Body of pancreas (tissue), 4 donors: ENCODE results near the gene RBM47. TPM values are rescaled to one million over a fixed set of nuclear protein-coding genes. Genes with fewer than 3 reads are reported as not detected.

Experiments used
- ATAC-seq: fragments of 150-250 bp; one replicate; pipeline ENCODE4 v1.9.1; 2016
- DNase-seq, 4 donors: peaks; one replicate each; pipeline ENCODE4 v3.0.0-alpha.2; 2019
- H3K27ac ChIP-seq, 4 donors: fragments of 200-600 bp; sonication (generic); 1 replicate in 3 of 4; 2 replicates in 1 of 4; pipeline versions ENCODE4 v1.5.1 to v1.6.1; 2016 to 2019; ENCODE audit warnings: mild to moderate bottlenecking in 1 of 4, mixed read lengths in 1 of 4, moderate library complexity in 1 of 4
- H3K27me3 ChIP-seq, 2 donors: fragments of 200-600 bp; sonication (generic); one replicate each; pipeline ENCODE4 v1.6.0; 2016; ENCODE audit warnings: mild to moderate bottlenecking in 1 of 2
- H3K36me3 ChIP-seq, 2 donors: fragments of 200-600 bp; sonication (generic); replicated peaks in 1 of 2; 2 replicates each; pipeline ENCODE4 v1.5.1; 2016; ENCODE audit warnings: low read depth in 2 of 2; ENCODE audit not compliant: insufficient read depth in 1 of 2
- H3K4me1 ChIP-seq: fragments of 200-600 bp; sonication (generic); one replicate; pipeline ENCODE4 v1.6.0; 2016
- H3K4me3 ChIP-seq, 2 donors: fragments of 200-600 bp; sonication (generic); 1 replicate in 1 of 2; 2 replicates in 1 of 2; pipeline ENCODE4 v1.5.1; 2016 to 2019
- H3K9me3 ChIP-seq, 3 donors: fragments of 200-600 bp; sonication (generic); 1 replicate in 2 of 3; 2 replicates in 1 of 3; pipeline ENCODE4 v1.5.1; 2016
- POLR2A ChIP-seq, 3 donors: fragments of 450-650 bp; IDR thresholded peaks; one replicate each; pipeline ENCODE4 v1.6.1; 2016; ENCODE audit warnings: antibody characterized with exemption in 3 of 3, mild to moderate bottlenecking in 2 of 3
- WGBS, 2 donors: methylation state at CpG; one replicate each; pipeline ENCODE4 v1.1.5; 2017; 5-methylcytosine and 5-hydroxymethylcytosine counted together
- intact Hi-C: fragments of 100-400 bp; cut with DNase I; formaldehyde crosslinking; loops from one replicate; pipeline ENCODE4 v1.15.1; 2023
- total RNA-seq, 2 donors: library from RNA; depleted of rRNA; stranded (reverse); fragments of >200 nt; gene quantifications; one replicate each; pipeline ENCODE4 v1.1.0, GENCODE V29; 2016
- TF ChIP-seq, protein P1 (sequence below), 7 experiments: fragments of 450-650 bp in 4 of 7; fragments of 200-600 bp in 3 of 7; sonication (generic) in 3 of 7; IDR thresholded peaks; one replicate each; pipeline ENCODE4 v1.5.1; 2016 to 2019; ENCODE audit warnings: antibody characterized with exemption in 7 of 7

The RBM47 gene
- total RNA-seq, 2 donors from 2014 or later, result 79.9 to 99.5 TPM

DNA sequence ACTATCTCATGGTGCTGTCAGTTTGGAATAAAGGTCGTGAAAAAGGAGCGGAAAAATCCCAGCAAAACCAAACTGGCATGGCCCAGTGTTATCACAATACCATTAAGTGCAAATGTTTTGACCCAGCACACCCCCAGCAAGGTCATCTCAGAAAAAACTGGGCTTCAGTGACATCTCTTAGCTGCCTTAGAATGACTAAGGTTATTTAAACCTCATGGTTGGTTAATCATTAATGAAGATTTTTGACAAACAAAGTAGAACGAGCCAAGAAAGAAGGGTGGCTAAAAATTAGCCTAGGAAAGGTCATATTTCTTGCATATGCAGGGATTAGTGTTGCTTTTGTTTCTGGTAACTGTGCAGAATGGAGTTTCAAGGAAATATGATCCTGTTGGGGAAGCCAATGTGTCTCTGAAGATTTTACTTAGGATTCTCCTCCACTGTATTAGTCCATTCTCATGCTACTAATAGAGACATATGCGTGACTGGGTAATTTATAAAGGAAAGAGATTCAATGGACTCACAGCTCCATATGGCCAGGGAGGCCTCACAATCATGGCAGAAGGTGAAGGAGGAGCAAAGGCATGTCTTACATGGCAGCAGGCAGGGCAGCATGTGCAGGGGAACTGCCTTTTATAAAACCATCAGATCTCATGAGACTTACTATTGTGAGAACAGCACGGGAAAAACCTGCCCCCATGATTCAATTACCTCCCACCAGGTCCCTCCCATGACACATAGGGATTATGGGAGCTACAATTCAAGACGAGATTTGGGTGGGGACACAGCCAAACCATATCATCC, 211.0 kb downstream of the RBM47 start:
- Histone ChIP-seq H3K9me3 (no peaks in the 10 kb centered on the region), H3K4me1 (peaks cover 52% of the 10 kb centered on the region), H3K36me3 (no peaks in the 10 kb centered on the region), H3K4me3 (no peak overlapping the region), H3K27ac (peak overlapping the region; percentile 64 to 90 (median 80)), H3K27me3 (no peaks in the 10 kb centered on the region)
- DNase-seq (peak; percentile 52 to 77 (median 68)), ATAC-seq (peak; percentile 98)
- intact Hi-C loops, result no loop called here
- no peak for TF ChIP-seq POLR2A (IDR thresholded peaks at IDR 0.05)
- TF ChIP-seq, protein P1, sequence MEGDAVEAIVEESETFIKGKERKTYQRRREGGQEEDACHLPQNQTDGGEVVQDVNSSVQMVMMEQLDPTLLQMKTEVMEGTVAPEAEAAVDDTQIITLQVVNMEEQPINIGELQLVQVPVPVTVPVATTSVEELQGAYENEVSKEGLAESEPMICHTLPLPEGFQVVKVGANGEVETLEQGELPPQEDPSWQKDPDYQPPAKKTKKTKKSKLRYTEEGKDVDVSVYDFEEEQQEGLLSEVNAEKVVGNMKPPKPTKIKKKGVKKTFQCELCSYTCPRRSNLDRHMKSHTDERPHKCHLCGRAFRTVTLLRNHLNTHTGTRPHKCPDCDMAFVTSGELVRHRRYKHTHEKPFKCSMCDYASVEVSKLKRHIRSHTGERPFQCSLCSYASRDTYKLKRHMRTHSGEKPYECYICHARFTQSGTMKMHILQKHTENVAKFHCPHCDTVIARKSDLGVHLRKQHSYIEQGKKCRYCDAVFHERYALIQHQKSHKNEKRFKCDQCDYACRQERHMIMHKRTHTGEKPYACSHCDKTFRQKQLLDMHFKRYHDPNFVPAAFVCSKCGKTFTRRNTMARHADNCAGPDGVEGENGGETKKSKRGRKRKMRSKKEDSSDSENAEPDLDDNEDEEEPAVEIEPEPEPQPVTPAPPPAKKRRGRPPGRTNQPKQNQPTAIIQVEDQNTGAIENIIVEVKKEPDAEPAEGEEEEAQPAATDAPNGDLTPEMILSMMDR (IDR thresholded peaks at IDR 0.05), result no peak
- 30 to 33% methylated on average over 6 of the region's 6 CpGs for WGBS, 2 donors

DNA sequence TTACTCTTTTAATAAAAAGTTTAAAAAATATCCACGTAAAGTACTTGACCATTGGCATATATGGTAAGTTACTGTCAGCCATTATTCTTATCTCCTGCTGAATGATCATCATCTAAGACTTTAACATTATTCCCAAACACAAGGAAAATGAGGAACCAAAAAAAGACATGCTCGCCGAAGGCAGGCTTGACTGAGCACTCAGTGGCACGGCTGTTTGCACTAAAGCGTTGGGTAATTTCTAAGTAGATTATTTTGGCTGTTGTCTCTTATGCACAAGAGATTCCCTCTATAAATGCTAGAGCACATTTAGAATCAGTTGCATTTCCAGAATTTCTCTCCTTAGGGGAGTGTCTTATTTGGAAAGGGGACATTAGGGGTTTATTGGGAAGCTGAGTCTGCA, 211.7 kb downstream of the RBM47 start:
- WGBS, 2 donors, result 42 to 44% methylated on average over 5 of the region's 5 CpGs
- H3K27ac ChIP-seq, result peak overlapping the region; percentile 64 to 90 (median 80)

DNA sequence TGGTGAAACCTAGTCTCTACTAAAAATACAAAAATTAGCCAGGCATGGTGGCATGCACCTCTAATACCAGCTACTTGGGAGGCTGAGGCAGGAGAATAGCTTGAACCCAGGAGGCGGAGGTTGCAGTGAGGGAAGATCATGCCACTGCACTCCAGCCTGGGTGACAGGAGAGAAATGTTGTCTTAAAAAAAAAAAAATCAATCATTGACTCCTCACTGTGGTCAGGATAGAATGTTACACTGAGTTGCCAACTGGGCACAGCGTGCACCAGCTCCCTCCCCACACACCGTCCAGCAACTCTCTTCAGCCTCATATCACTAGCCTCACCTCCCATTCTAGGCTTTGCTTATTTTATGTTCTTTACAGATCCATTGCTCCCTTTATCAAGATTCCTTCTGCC, 215.0 kb downstream of the RBM47 start:
- no peak overlapping the region for H3K27ac ChIP-seq
- intact Hi-C loops, result no loop called here
- ATAC-seq (no peak), DNase-seq (no peak)
- no peaks in the 10 kb centered on the region for H3K9me3 ChIP-seq
- no peak for TF ChIP-seq POLR2A (IDR thresholded peaks at IDR 0.05)
- TF ChIP-seq, protein P1 (IDR thresholded peaks at IDR 0.05), result no peak
- H3K27me3 ChIP-seq, result no peaks in the 10 kb centered on the region
- H3K36me3 ChIP-seq, result no peaks in the 10 kb centered on the region
- 40 to 52% methylated on average over 3 of the region's 3 CpGs for WGBS, 2 donors
- H3K4me3 ChIP-seq, result no peak overlapping the region
- peaks cover 39% of the 10 kb centered on the region for H3K4me1 ChIP-seq

More for the DNA sequence above, 211.7 kb downstream of the RBM47 start:
- H3K36me3 ChIP-seq, result no peaks in the 10 kb centered on the region
- ATAC-seq, result peak; percentile 7
- TF ChIP-seq POLR2A (IDR thresholded peaks at IDR 0.05), result no peak
- TF ChIP-seq, protein P1 (IDR thresholded peaks at IDR 0.05), result no peak
- peaks cover 52% of the 10 kb centered on the region for H3K4me1 ChIP-seq
- DNase-seq, result no peak
- H3K9me3 ChIP-seq, result no peaks in the 10 kb centered on the region
- intact Hi-C loops, result no loop called here
- H3K4me3 ChIP-seq, result no peak overlapping the region
- no peaks in the 10 kb centered on the region for H3K27me3 ChIP-seq

DNA sequence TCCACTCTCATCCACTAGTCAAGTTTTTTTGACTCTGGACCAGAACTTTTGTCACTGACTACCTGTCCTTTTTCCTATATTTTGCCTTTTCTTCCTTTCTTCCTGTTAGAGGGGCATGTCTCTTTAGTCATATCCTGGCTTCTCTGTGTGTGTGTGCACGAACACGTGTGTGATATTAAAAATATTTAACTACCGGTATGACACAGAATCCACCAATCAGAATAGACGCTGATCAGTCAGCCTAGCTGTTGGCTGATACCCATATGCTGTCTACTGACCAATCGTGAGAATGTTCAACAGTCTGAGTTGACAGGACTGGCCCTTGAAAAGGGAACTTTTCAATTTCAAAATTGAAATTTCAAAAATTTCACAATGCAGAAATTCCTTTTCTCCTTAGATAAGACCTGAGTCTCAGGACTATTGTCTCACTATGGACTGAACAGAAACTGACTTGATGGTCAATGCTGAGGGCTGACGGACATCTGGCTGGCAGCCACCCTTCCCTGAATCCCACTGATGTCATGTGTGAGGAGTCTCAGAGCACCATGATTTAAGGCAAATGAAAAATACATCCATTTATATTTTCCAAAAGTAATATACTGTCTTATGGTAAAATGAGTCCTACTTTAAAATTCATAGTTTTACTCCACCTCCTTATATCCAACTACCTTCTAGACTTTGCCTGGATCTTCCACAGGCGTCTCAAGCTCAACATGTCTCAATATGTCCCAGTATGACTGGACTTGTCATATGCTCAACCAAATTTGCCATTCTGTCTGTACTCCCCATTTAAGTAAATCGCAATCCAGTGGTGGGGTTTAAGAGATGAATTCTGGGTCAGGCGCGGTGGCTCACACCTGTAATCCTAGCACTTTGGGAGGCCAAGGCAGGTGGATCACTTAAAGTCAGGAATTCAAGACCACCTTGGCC, 216.5 kb downstream of the RBM47 start:
- no peaks in the 10 kb centered on the region for H3K9me3 ChIP-seq
- intact Hi-C loops, result no loop called here
- H3K27ac ChIP-seq, result no peak overlapping the region
- TF ChIP-seq, protein P1 (IDR thresholded peaks at IDR 0.05), result no peak
- TF ChIP-seq POLR2A (IDR thresholded peaks at IDR 0.05), result no peak
- whole genome bisulfite sequencing, 2 donors, result 66 to 69% methylated on average over 10 of the region's 10 CpGs
- DNase-seq, result no peak
- no peak for ATAC-seq
- H3K4me1 ChIP-seq, result peaks cover 24% of the 10 kb centered on the region
- no peak overlapping the region for H3K4me3 ChIP-seq
- H3K27me3 ChIP-seq, result no peaks in the 10 kb centered on the region
- no peaks in the 10 kb centered on the region for H3K36me3 ChIP-seq
